ENCODE data around the gene VRK3. TPM values are rescaled to one million over a fixed set of nuclear protein-coding genes. Genes with fewer than 3 reads are reported as not detected.
"Not testable (repeated sequence)": the region's sequence is repeated elsewhere in the genome, so short reads cannot be mapped to it uniquely, and the experiment has no call there.

VRK3 gene
- total RNA-seq, 4 donors from 2014 or later: 14.4 to 43.0 (median 27.6) TPM

- ATAC-seq (ENCODE audit: low FRiP score) (no peak), DNase-seq (ENCODE audit: low spot score) (no peak)
- TF ChIP-seq CTCF (IDR thresholded peaks at IDR 0.05): no peak
Measured at GRCh38 chr19:49950956-49951526, 74.1 kb downstream of the VRK3 start.

- ATAC-seq (ENCODE audit: low FRiP score) (no peak), DNase-seq (ENCODE audit: low spot score) (no peak)
- TF ChIP-seq CTCF (IDR thresholded peaks at IDR 0.05): no peak
Measured at GRCh38 chr19:49950590-49950948, 74.6 kb downstream of the VRK3 start.

- DNase-seq (ENCODE audit: low spot score): no peak
- no peak for ATAC-seq (ENCODE audit: low FRiP score)
- TF ChIP-seq CTCF (IDR thresholded peaks at IDR 0.05): no peak
Measured at GRCh38 chr19:49949742-49950589, 75.2 kb downstream of the VRK3 start.

GRCh38 chr19:49946415-49946814, 78.8 kb downstream of the VRK3 start:
- DNase-seq (ENCODE audit: low spot score) (no peak), ATAC-seq (ENCODE audit: low FRiP score) (no peak)
- no peak for TF ChIP-seq CTCF (IDR thresholded peaks at IDR 0.05)

- DNase-seq (ENCODE audit: low spot score); ATAC-seq (ENCODE audit: low FRiP score): not testable (repeated sequence)
Measured at GRCh38 chr19:49944567-49944966, 80.6 kb downstream of the VRK3 start.

GRCh38 chr19:49940482-49940791, 84.7 kb downstream of the VRK3 start:
- ATAC-seq (ENCODE audit: low FRiP score): no peak
- TF ChIP-seq CTCF (IDR thresholded peaks at IDR 0.05): no peak
- no peak for DNase-seq (ENCODE audit: low spot score)

- ATAC-seq (ENCODE audit: low FRiP score) (no peak), DNase-seq (ENCODE audit: low spot score) (no peak)
- no peak for TF ChIP-seq CTCF (IDR thresholded peaks at IDR 0.05)
Measured at GRCh38 chr19:49939721-49940481, 85.3 kb downstream of the VRK3 start.
